ENCODE measurements around the gene CCN5.

GRCh38 chr20:44743080-44743701 lies 28.0 kb downstream of the CCN5 start:
- TF ChIP-seq, protein P1, sequence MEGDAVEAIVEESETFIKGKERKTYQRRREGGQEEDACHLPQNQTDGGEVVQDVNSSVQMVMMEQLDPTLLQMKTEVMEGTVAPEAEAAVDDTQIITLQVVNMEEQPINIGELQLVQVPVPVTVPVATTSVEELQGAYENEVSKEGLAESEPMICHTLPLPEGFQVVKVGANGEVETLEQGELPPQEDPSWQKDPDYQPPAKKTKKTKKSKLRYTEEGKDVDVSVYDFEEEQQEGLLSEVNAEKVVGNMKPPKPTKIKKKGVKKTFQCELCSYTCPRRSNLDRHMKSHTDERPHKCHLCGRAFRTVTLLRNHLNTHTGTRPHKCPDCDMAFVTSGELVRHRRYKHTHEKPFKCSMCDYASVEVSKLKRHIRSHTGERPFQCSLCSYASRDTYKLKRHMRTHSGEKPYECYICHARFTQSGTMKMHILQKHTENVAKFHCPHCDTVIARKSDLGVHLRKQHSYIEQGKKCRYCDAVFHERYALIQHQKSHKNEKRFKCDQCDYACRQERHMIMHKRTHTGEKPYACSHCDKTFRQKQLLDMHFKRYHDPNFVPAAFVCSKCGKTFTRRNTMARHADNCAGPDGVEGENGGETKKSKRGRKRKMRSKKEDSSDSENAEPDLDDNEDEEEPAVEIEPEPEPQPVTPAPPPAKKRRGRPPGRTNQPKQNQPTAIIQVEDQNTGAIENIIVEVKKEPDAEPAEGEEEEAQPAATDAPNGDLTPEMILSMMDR (IDR thresholded peaks at IDR 0.05): no peak
- no peak for TF ChIP-seq EZH2phosphoT487 (IDR thresholded peaks at IDR 0.05)

Measured in neural progenitor cell (in vitro differentiated cells).